GM23248 (cell line): ENCODE data around the gene SFR1.

Source experiments
- EZH2 ChIP-seq: fragments of 200-600 bp; sonication (generic); IDR thresholded peaks from 2 replicates; pipeline ENCODE4 v1.6.1; 2018; ENCODE audit warnings: antibody characterized with exemption, mild to moderate bottlenecking; ENCODE audit not compliant: insufficient read depth, poor library complexity, severe bottlenecking
- EZH2phosphoT487 ChIP-seq: fragments of 200-600 bp; sonication (generic); IDR thresholded peaks from 2 replicates; pipeline ENCODE4 v1.6.1; 2018; ENCODE audit warnings: antibody characterized with exemption, moderate library complexity, mild to moderate bottlenecking, low read depth; ENCODE audit not compliant: insufficient read depth

GRCh38 chr10:104128214-104128613 is 6.2 kb downstream of the SFR1 start:
- TF ChIP-seq EZH2: no peak
- no peak for TF ChIP-seq EZH2phosphoT487
